Osteocyte (in vitro differentiated cells): ENCODE measurements around the gene JCHAIN. TPM values are rescaled to one million over a fixed set of nuclear protein-coding genes. Genes with fewer than 3 reads are reported as not detected.

Experiments used
- DNase-seq: peaks from one replicate; pipeline ENCODE4 v3.0.0; 2021; ENCODE audit warnings: mixed read lengths; ENCODE audit not compliant: unreplicated experiment; ENCODE audit errors: extremely low spot score
- H3K27ac Mint-ChIP-seq: one replicate; pipeline ENCODE4 v1.8.0; 2021; ENCODE audit warnings: mild to moderate bottlenecking, mixed read lengths; ENCODE audit not compliant: unreplicated experiment
- H3K27me3 Mint-ChIP-seq: one replicate; pipeline ENCODE4 v1.8.0; 2021; ENCODE audit warnings: mixed read lengths; ENCODE audit not compliant: unreplicated experiment
- H3K36me3 Mint-ChIP-seq: one replicate; pipeline ENCODE4 v1.8.0; 2021; ENCODE audit warnings: mixed read lengths; ENCODE audit not compliant: unreplicated experiment
- H3K4me1 Mint-ChIP-seq: one replicate; pipeline ENCODE4 v1.8.0; 2021; ENCODE audit warnings: mixed read lengths; ENCODE audit not compliant: unreplicated experiment
- H3K4me3 Mint-ChIP-seq: one replicate; pipeline ENCODE4 v1.8.0; 2021; ENCODE audit warnings: mild to moderate bottlenecking, moderate library complexity, mixed read lengths; ENCODE audit not compliant: unreplicated experiment
- H3K9me3 Mint-ChIP-seq: one replicate; pipeline ENCODE4 v1.8.0; 2021; ENCODE audit warnings: mixed read lengths; ENCODE audit not compliant: unreplicated experiment
- long read RNA-seq: library from polyadenylated mRNA; unstranded; transcript quantifications from one replicate; pipeline ENCODE4 v2.0.0, GENCODE V29; 2021
- total RNA-seq: library from RNA; stranded (reverse); gene quantifications from 2 replicates; pipeline ENCODE4 v1.2.1, GENCODE V29; 2021
- TF ChIP-seq, protein P1 (sequence below): fragments of 200-600 bp; sonication (generic); IDR thresholded peaks from 2 replicates; pipeline ENCODE4 v1.5.0; 2021; ENCODE audit warnings: antibody characterized with exemption, mild to moderate bottlenecking, moderate library complexity

Gene JCHAIN
- not detected in 2 replicates for total RNA-seq
- long read RNA-seq, result 0 reads

DNA sequence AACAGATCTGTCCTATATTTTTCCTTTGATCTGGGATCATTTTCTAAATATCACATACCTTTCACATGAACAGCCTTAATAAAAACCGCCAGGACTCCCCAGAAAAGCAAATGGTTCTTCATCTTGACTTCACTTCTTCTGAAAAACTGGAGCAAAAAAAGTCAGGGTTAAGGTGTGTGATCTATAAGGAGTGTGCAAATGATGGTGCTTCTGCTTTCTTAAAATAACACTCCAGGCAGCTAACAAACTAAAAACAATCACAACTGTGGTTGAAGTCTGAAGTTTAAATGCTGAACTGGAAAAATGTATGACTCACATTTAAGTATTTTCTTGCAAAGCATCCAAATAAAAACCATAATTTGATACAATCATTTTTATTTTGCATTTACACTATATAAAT is at the start of gene JCHAIN:
Gene JCHAIN (minus strand): TSS at position 140 of the 400 bp plus-strand sequence. CDS start 18 bp downstream, at position 122.
- Mint-ChIP-seq H3K4me1 (peaks cover 13% of the 10 kb centered on the region), H3K36me3 (no peaks in the 10 kb centered on the region), H3K9me3 (no peaks in the 10 kb centered on the region), H3K27me3 (peaks cover 21% of the 10 kb centered on the region), H3K4me3 (no peak within 1 kb of the TSS), H3K27ac (no peak within 1 kb of the TSS)
- TF ChIP-seq, protein P1, sequence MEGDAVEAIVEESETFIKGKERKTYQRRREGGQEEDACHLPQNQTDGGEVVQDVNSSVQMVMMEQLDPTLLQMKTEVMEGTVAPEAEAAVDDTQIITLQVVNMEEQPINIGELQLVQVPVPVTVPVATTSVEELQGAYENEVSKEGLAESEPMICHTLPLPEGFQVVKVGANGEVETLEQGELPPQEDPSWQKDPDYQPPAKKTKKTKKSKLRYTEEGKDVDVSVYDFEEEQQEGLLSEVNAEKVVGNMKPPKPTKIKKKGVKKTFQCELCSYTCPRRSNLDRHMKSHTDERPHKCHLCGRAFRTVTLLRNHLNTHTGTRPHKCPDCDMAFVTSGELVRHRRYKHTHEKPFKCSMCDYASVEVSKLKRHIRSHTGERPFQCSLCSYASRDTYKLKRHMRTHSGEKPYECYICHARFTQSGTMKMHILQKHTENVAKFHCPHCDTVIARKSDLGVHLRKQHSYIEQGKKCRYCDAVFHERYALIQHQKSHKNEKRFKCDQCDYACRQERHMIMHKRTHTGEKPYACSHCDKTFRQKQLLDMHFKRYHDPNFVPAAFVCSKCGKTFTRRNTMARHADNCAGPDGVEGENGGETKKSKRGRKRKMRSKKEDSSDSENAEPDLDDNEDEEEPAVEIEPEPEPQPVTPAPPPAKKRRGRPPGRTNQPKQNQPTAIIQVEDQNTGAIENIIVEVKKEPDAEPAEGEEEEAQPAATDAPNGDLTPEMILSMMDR, result no peak
- no peak for DNase-seq

DNA sequence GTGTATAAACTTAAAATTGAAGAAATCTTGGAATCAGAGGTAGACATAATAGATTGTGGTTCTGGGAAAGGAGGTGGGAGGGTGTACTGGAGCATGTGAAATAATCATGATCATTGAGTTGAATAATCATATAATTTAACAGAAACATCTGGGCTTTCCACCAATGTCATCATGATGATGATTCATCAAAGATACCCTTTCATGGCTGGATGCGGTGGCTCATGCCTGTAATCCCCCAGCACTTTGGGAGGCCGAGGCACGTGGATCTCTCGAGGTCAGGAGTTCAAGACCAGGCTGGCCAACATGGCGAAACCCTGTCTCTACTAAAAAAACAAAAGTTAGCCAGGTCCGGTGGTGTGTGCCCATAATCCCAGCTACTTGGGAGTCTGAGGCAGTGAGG is 48.8 kb upstream of the JCHAIN start:
- H3K27me3 Mint-ChIP-seq, result no peaks in the 10 kb centered on the region
- H3K9me3 Mint-ChIP-seq, result no peaks in the 10 kb centered on the region
- no peak overlapping the region for H3K4me3 Mint-ChIP-seq
- no peak for DNase-seq
- no peaks in the 10 kb centered on the region for H3K4me1 Mint-ChIP-seq
- H3K27ac Mint-ChIP-seq, result no peak overlapping the region
- no peaks in the 10 kb centered on the region for H3K36me3 Mint-ChIP-seq
- TF ChIP-seq, protein P1, result no peak

DNA sequence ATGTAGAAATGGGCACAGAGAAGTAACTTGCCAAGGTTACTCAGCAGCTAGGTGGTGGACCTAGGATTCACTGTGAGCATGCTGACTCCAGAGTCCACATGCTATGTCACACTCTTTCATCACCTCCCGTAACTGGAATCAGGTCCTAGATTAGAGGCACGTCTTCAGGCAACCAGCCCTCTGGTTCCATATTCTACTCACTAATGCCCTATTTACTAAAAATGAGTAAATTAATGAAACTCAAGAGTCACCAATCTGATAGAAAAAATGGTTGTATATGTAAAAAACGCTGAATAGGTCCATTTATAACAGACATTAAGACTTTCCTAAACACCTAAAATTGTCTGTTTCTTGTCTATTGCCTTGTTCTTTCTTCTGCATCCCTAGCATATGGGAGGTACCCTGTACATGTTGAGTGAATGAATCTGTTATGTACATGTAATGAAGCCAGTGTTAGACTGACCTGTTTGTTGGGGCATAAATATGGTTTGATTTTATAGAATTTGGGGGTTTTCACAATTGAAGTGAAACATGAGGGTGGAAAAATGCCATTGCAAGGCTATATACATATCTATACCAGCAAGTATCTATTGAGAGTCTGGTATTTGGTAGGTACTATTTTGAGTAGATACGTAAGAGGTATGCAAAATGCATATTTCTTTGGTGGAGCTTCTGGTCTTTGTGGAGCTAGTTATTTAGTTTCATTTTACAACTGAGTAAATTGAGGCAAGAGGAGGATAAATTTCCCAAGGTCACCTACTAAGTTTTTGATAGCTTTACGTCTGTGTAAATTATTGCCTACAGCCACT is 48.0 kb upstream of the JCHAIN start:
- Mint-ChIP-seq H3K4me3 (no peak overlapping the region), H3K27ac (no peak overlapping the region), H3K27me3 (no peaks in the 10 kb centered on the region), H3K36me3 (no peaks in the 10 kb centered on the region), H3K4me1 (peaks cover 2% of the 10 kb centered on the region), H3K9me3 (no peaks in the 10 kb centered on the region)
- peak; percentile 32 for DNase-seq
- TF ChIP-seq, protein P1, result no peak

DNA sequence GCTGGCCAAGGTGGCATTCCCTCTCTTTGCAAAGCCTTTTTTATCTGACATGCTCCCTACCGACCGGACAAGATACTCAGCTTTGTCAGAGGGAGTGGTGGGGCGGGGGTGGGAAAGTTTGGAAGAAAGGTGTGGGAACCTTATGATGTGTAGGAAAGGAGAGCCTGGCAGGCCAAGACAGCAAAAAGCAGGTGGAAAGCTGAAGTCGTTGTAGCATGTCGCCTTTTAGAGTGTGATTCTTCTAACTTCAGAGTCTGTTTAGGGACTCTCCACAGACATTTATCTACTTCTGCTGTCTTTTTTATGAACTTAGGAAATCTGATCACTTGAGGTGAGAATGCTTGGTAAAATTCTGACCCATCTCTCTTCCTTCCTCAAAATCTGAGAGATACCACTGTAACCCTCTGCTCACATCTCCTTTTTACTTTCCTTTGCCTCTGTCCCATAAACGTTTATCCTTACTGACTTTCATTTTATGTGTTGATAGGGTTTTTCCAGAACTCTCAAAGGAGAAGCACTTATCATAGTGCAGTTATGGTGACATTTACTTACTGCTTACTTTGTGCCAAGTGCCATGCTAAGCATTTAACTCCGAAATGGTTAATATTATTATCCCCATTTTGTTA is 47.3 kb upstream of the JCHAIN start:
- Mint-ChIP-seq H3K4me3 (no peak overlapping the region), H3K4me1 (peaks cover 2% of the 10 kb centered on the region), H3K36me3 (no peaks in the 10 kb centered on the region), H3K27me3 (no peaks in the 10 kb centered on the region), H3K9me3 (no peaks in the 10 kb centered on the region), H3K27ac (no peak overlapping the region)
- DNase-seq, result no peak
- TF ChIP-seq, protein P1, result no peak
